Measurements from ENCODE around the gene RBP3.

DNA sequence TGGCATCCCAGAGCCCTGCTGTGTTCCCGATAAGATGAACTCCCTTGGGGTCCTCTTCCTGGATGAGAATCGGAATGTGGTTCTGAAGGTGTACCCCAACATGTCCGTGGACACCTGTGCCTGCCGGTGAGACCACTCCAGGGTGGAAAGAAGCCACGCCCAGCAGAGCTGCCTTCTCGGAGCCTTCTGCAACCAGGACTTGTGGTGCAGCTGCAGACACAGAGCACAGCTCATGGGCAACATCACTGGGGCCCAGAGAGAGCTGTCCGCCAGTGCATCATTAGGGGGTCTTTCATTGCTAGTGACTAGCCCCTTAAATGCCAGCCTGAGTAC is 35.5 kb upstream of the RBP3 start:
- TF ChIP-seq POLR2AphosphoS5 (IDR thresholded peaks at IDR 0.05) (no peak), CTCF (IDR thresholded peaks at IDR 0.05; ENCODE audit: poor library complexity, severe bottlenecking) (no peak), EZH2 (IDR thresholded peaks at IDR 0.05; ENCODE audit: borderline replicate concordance, insufficient read depth, low read length, poor library complexity, severe bottlenecking) (no peak), SMC3 (conservative IDR thresholded peaks at IDR 0.05; ENCODE audit: poor library complexity) (no peak), RAD21 (conservative IDR thresholded peaks at IDR 0.05) (no peak), TAF1 (IDR thresholded peaks at IDR 0.05; ENCODE audit: low read depth) (no peak)

Data from neural cell (in vitro differentiated cells).